Sigmoid colon (tissue), 7 donors: ENCODE measurements around the gene MEF2D. TPM values are rescaled to one million over a fixed set of nuclear protein-coding genes. Genes with fewer than 3 reads are reported as not detected.

Experiments
- DNase-seq: peaks from one replicate; pipeline ENCODE4 v3.0.0-alpha.2; 2019
- H3K27ac ChIP-seq, 4 donors: fragments of 200-600 bp; sonication (generic); one replicate each; pipeline ENCODE4 v1.5.1; 2016 to 2019; ENCODE audit warnings: mild to moderate bottlenecking in 1 of 4
- H3K27me3 ChIP-seq, 3 donors: fragments of 200-600 bp; sonication (generic); one replicate each; pipeline ENCODE4 v1.5.1; 2019; ENCODE audit warnings: mild to moderate bottlenecking in 1 of 3
- H3K36me3 ChIP-seq, 4 donors: fragments of 200-600 bp; sonication (generic); one replicate each; pipeline ENCODE4 v1.5.1; 2016 to 2019
- H3K4me1 ChIP-seq, 4 donors: fragments of 200-600 bp; sonication (generic); one replicate each; pipeline ENCODE4 v1.5.1; 2017 to 2019
- H3K4me3 ChIP-seq, 4 donors: fragments of 200-600 bp; sonication (generic); one replicate each; pipeline ENCODE4 v1.5.1; 2017 to 2019; ENCODE audit warnings: mild to moderate bottlenecking in 2 of 4, moderate library complexity in 1 of 4
- H3K9me3 ChIP-seq, 4 donors: fragments of 200-600 bp in 3 of 4; sonication (generic) in 3 of 4; one replicate each; pipeline versions ENCODE4 v1.5.1 to v1.6.1; 2013 to 2019
- CTCF ChIP-seq, 4 experiments: fragments of 450-650 bp in 3 of 4; fragments of 200-600 bp in 1 of 4; IDR thresholded peaks; one replicate each; pipeline ENCODE4 v1.5.1; 2016 to 2019; ENCODE audit warnings: antibody characterized with exemption in 4 of 4, mild to moderate bottlenecking in 3 of 4, moderate library complexity in 2 of 4
- EP300 ChIP-seq, 4 donors: sonication (generic); formaldehyde crosslinking; IDR thresholded peaks; one replicate each; pipeline ENCODE4 v1.6.1; 2017; ENCODE audit warnings: antibody characterized with exemption in 4 of 4
- POLR2A ChIP-seq, 2 donors: fragments of 450-650 bp; IDR thresholded peaks; one replicate each; pipeline ENCODE4 v1.6.1; 2016; ENCODE audit warnings: antibody characterized with exemption in 2 of 2, mild to moderate bottlenecking in 2 of 2, moderate library complexity in 2 of 2
- POLR2AphosphoS5 ChIP-seq, 4 donors: sonication (generic); formaldehyde crosslinking; IDR thresholded peaks; one replicate each; pipeline ENCODE4 v1.6.1; 2017; ENCODE audit warnings: antibody characterized with exemption in 4 of 4
- WGBS, 2 donors: extraction: QIAGEN DNeasy Blood & Tissue Kit; methylation state at CpG; one replicate each; pipeline ENCODE4 v1.1.7; 2013; 5-methylcytosine and 5-hydroxymethylcytosine counted together
- intact Hi-C: fragments of 100-400 bp; cut with DNase I; formaldehyde crosslinking; loops from one replicate; pipeline ENCODE4 v1.15.1; 2023
- polyA plus RNA-seq, 3 donors: library from polyadenylated mRNA; stranded (reverse); fragments of 200-250 nt; gene quantifications; one replicate each; pipeline ENCODE4 v1.2.3, GENCODE V29; 2013
- total RNA-seq, 4 donors: library from RNA; depleted of rRNA; stranded (reverse); fragments of >200 nt; gene quantifications; one replicate each; pipeline ENCODE4 v1.1.0, GENCODE V29; 2016
- donor health status: healthy with polysubstance abuse.
- donor health status: Bipolar disorder and iron deficiency.
- donor health status: healthy.

Gene MEF2D
- total and polyA plus RNA-seq, 7 donors, result 13.2 to 61.6 (median 39.8) TPM

GRCh38 chr1:156484480-156485058, 16.0 kb downstream of the MEF2D start:
- WGBS, 2 donors, result 95 to 97% methylated on average over 6 of the region's 6 CpGs
- intact Hi-C loops, result no loop called here
- Histone ChIP-seq H3K9me3 (no peaks in the 10 kb centered on the region), H3K36me3 (peaks cover 33 to 39% (median 35%) of the 10 kb centered on the region in 4 donors), H3K27ac (peak overlapping the region; percentile 16 to 98 (median 76)), H3K4me1 (peaks cover 0 to 98% (median 94%) of the 10 kb centered on the region in 4 donors), H3K4me3 (no peak overlapping the region), H3K27me3 (no peaks in the 10 kb centered on the region)
- no peak for DNase-seq
- no peak for TF ChIP-seq CTCF (IDR thresholded peaks at IDR 0.05)
- TF ChIP-seq EP300 (IDR thresholded peaks at IDR 0.05), result no peak
- no peak for TF ChIP-seq POLR2A (IDR thresholded peaks at IDR 0.05)
- no peak for TF ChIP-seq POLR2AphosphoS5 (IDR thresholded peaks at IDR 0.05)

GRCh38 chr1:156483397-156483796, 17.2 kb downstream of the MEF2D start:
- Histone ChIP-seq H3K36me3 (peaks cover 43 to 51% (median 46%) of the 10 kb centered on the region in 4 donors), H3K4me3 (no peak overlapping the region), H3K27ac (peak overlapping the region; percentile 16 to 98 (median 76)), H3K9me3 (no peaks in the 10 kb centered on the region), H3K4me1 (peaks cover 0 to 98% (median 94%) of the 10 kb centered on the region in 4 donors), H3K27me3 (no peaks in the 10 kb centered on the region)
- no peak for TF ChIP-seq POLR2AphosphoS5 (IDR thresholded peaks at IDR 0.05)
- TF ChIP-seq EP300 (IDR thresholded peaks at IDR 0.05), result no peak
- no peak for TF ChIP-seq POLR2A (IDR thresholded peaks at IDR 0.05)
- TF ChIP-seq CTCF (IDR thresholded peaks at IDR 0.05), result no peak
- 95 to 97% methylated on average over 2 of the region's 2 CpGs for WGBS, 2 donors
- intact Hi-C loops, result no loop called here
- no peak for DNase-seq

GRCh38 chr1:156482276-156482675, 18.3 kb downstream of the MEF2D start:
- Histone ChIP-seq H3K4me3 (no peak overlapping the region), H3K27ac (peak overlapping the region in 3 of 4 donors; percentile 89 to 98 (median 90)), H3K36me3 (peaks cover 44 to 62% (median 52%) of the 10 kb centered on the region in 4 donors), H3K9me3 (no peaks in the 10 kb centered on the region), H3K27me3 (no peaks in the 10 kb centered on the region), H3K4me1 (peaks cover 0 to 98% (median 94%) of the 10 kb centered on the region in 4 donors)
- 92 to 96% methylated on average over 19 of the region's 19 CpGs for WGBS, 2 donors
- TF ChIP-seq CTCF (IDR thresholded peaks at IDR 0.05) (no peak), POLR2AphosphoS5 (IDR thresholded peaks at IDR 0.05) (peak in 1 of 4 donors; percentile 3), EP300 (IDR thresholded peaks at IDR 0.05) (no peak)
- DNase-seq, result no peak
- intact Hi-C loops, result no loop called here

- DNase-seq, result no peak
- Histone ChIP-seq H3K9me3 (no peaks in the 10 kb centered on the region), H3K4me1 (peaks cover 0 to 98% (median 94%) of the 10 kb centered on the region in 4 donors), H3K27me3 (no peaks in the 10 kb centered on the region), H3K36me3 (peaks cover 48 to 70% (median 53%) of the 10 kb centered on the region in 4 donors), H3K4me3 (no peak overlapping the region), H3K27ac (peak overlapping the region; percentile 89 to 98 (median 90))
- intact Hi-C loops, result loop anchor here (2.0 kb wide), 1 partner anchor 119 kb away; the partner anchor contains the start of gene GPATCH4
- WGBS, 2 donors, result 78 to 88% methylated on average over 5 of the region's 5 CpGs
- TF ChIP-seq POLR2A (IDR thresholded peaks at IDR 0.05), result no peak
- TF ChIP-seq CTCF (IDR thresholded peaks at IDR 0.05), result no peak
- TF ChIP-seq POLR2AphosphoS5 (IDR thresholded peaks at IDR 0.05), result no peak
- TF ChIP-seq EP300 (IDR thresholded peaks at IDR 0.05), result no peak
Observed at GRCh38 chr1:156481527-156481926, 19.0 kb downstream of the MEF2D start.
